Astrocyte (in vitro differentiated cells and primary cell): Measurements from ENCODE around the gene CHCHD5. TPM values are rescaled to one million over a fixed set of nuclear protein-coding genes. Genes with fewer than 3 reads are reported as not detected.

Experiments used
- DNase-seq: peaks from one replicate; pipeline ENCODE4 v3.0.0-alpha.2; 2010; ENCODE audit warnings: low read depth
- FAIRE-seq: peaks from 2 replicates; lab custom pipeline; 2011; peaks lifted over from hg19 to GRCh38; lab: Jason Lieb, UNC
- H2AFZ ChIP-seq: 2 replicates; pipeline ENCODE4 v1.6.0; 2012; ENCODE audit warnings: low read depth, low read length, inconsistent platforms
- H3K27ac ChIP-seq: 2 replicates; pipeline ENCODE4 v1.5.1; 2011; ENCODE audit warnings: low read depth, low read length, inconsistent platforms
- H3K27me3 ChIP-seq: 2 replicates; pipeline ENCODE4 v1.6.0; 2011; ENCODE audit warnings: low read length, inconsistent platforms; ENCODE audit not compliant: insufficient read depth
- H3K36me3 ChIP-seq: 2 replicates; pipeline ENCODE4 v1.5.1; 2011; ENCODE audit warnings: low read length, inconsistent platforms; ENCODE audit not compliant: insufficient read depth
- H3K4me1 ChIP-seq: 2 replicates; pipeline ENCODE4 v1.5.1; 2011; ENCODE audit warnings: low read length, inconsistent platforms; ENCODE audit not compliant: insufficient read depth
- H3K4me2 ChIP-seq: 2 replicates; pipeline ENCODE4 v1.6.0; 2012; ENCODE audit warnings: low read length, inconsistent platforms
- H3K4me3 ChIP-seq: 2 replicates; pipeline ENCODE4 v1.5.1; 2011; ENCODE audit warnings: low read depth, mild to moderate bottlenecking, low read length, inconsistent platforms; ENCODE audit not compliant: insufficient read depth
- H3K79me2 ChIP-seq: 2 replicates; pipeline ENCODE4 v1.6.0; 2012; ENCODE audit warnings: mild to moderate bottlenecking, low read length, inconsistent platforms; ENCODE audit not compliant: insufficient read depth
- H3K9ac ChIP-seq: 2 replicates; pipeline ENCODE4 v1.6.0; 2012; ENCODE audit warnings: mild to moderate bottlenecking, low read length, inconsistent platforms
- H3K9me3 ChIP-seq: 2 replicates; pipeline ENCODE4 v1.5.1; 2012; ENCODE audit warnings: low read depth, mild to moderate bottlenecking, low read length, inconsistent platforms; ENCODE audit not compliant: insufficient read depth
- H4K20me1 ChIP-seq: 2 replicates; pipeline ENCODE4 v1.6.0; 2012; ENCODE audit warnings: low read length, inconsistent platforms; ENCODE audit not compliant: insufficient read depth
- H3K27ac Mint-ChIP-seq: one replicate; pipeline ENCODE4 v1.8.0; 2021; ENCODE audit warnings: mild to moderate bottlenecking, mixed read lengths; ENCODE audit not compliant: unreplicated experiment
- H3K27me3 Mint-ChIP-seq: one replicate; pipeline ENCODE4 v1.8.0; 2021; ENCODE audit warnings: low read depth, mixed read lengths; ENCODE audit not compliant: unreplicated experiment
- H3K36me3 Mint-ChIP-seq: one replicate; pipeline ENCODE4 v1.8.0; 2021; ENCODE audit warnings: low read depth, mixed read lengths; ENCODE audit not compliant: unreplicated experiment
- H3K4me1 Mint-ChIP-seq: one replicate; pipeline ENCODE4 v1.8.0; 2021; ENCODE audit warnings: low read depth, mixed read lengths; ENCODE audit not compliant: unreplicated experiment
- H3K4me3 Mint-ChIP-seq: one replicate; pipeline ENCODE4 v1.8.0; 2021; ENCODE audit warnings: mild to moderate bottlenecking, moderate library complexity, mixed read lengths; ENCODE audit not compliant: unreplicated experiment
- H3K9me3 Mint-ChIP-seq: one replicate; pipeline ENCODE4 v1.8.0; 2021; ENCODE audit warnings: mild to moderate bottlenecking, mixed read lengths; ENCODE audit not compliant: unreplicated experiment
- CTCF ChIP-seq: IDR thresholded peaks from 2 replicates; pipeline ENCODE4 v1.5.1; 2011; ENCODE audit warnings: low read depth, mild to moderate bottlenecking, inconsistent platforms, low read length, moderate library complexity; ENCODE audit not compliant: insufficient read depth
- EZH2 ChIP-seq: IDR thresholded peaks from 2 replicates; pipeline ENCODE4 v1.6.1; 2012; ENCODE audit warnings: mild to moderate bottlenecking, low read length, inconsistent platforms; ENCODE audit not compliant: insufficient read depth
- total RNA-seq: library from RNA; stranded (reverse); gene quantifications from 2 replicates; pipeline ENCODE4 v1.2.1, GENCODE V29; 2021

CHCHD5 gene
- total RNA-seq, 1 donor from 2014 or later, result 17.9 TPM

GRCh38 chr2:112629823-112630222 is 45.4 kb downstream of the CHCHD5 start:
- Mint-ChIP-seq H3K4me3 (no peak overlapping the region), H3K27me3 (no peaks in the 10 kb centered on the region), H3K4me1 (peaks cover 62% of the 10 kb centered on the region), H3K36me3 (no peaks in the 10 kb centered on the region), H3K27ac (no peak overlapping the region), H3K9me3 (peaks cover 3% of the 10 kb centered on the region)
- H3K4me2 ChIP-seq, result peak overlapping the region; percentile 78
- no peak for FAIRE-seq
- H3K9ac ChIP-seq, result peak overlapping the region; percentile 21
- DNase-seq, result no peak
- H2AFZ ChIP-seq, result peak overlapping the region; percentile 31
- no peaks in the 10 kb centered on the region for H3K36me3 ChIP-seq
- no peaks in the 10 kb centered on the region for H4K20me1 ChIP-seq
- no peak overlapping the region for H3K27ac ChIP-seq
- no peaks in the 10 kb centered on the region for H3K79me2 ChIP-seq
- no peaks in the 10 kb centered on the region for H3K9me3 ChIP-seq
- peaks cover 61% of the 10 kb centered on the region for H3K4me1 ChIP-seq
- no peak overlapping the region for H3K4me3 ChIP-seq
- no peak for TF ChIP-seq EZH2
- no peak for TF ChIP-seq CTCF
- no peaks in the 10 kb centered on the region for H3K27me3 ChIP-seq

DNA sequence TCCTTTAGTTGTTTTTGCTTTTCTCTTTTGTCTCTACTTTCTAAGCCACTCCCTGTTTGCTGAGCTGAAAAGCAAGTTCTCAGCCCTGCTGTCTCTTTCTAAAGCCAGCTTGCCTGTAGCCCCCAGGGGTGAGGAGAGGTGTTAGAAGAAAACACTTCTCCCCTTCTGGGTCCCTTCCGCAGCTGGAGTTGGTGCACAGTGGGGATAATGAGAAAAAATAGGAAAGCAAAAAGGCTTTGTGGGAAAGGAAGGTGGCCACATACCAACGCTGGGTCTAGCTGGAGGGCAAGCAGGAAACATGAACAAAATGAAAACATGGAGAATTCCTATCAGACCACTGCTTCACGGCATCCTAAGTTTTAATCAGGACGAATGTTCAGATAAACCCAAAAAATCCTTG is 45.9 kb downstream of the CHCHD5 start:
- Histone ChIP-seq H3K9ac (peak overlapping the region; percentile 21), H3K4me3 (no peak overlapping the region), H3K4me1 (peaks cover 61% of the 10 kb centered on the region), H3K27me3 (no peaks in the 10 kb centered on the region), H3K27ac (peak overlapping the region; percentile 13), H2AFZ (peak overlapping the region; percentile 31), H3K4me2 (peak overlapping the region; percentile 78), H3K79me2 (no peaks in the 10 kb centered on the region), H3K36me3 (no peaks in the 10 kb centered on the region), H3K9me3 (no peaks in the 10 kb centered on the region), H4K20me1 (no peaks in the 10 kb centered on the region)
- FAIRE-seq (no peak), DNase-seq (no peak)
- Mint-ChIP-seq H3K4me1 (peaks cover 62% of the 10 kb centered on the region), H3K27ac (peak overlapping the region; percentile 12), H3K36me3 (peaks cover 1% of the 10 kb centered on the region), H3K9me3 (peaks cover 3% of the 10 kb centered on the region), H3K4me3 (no peak overlapping the region), H3K27me3 (peaks cover 3% of the 10 kb centered on the region)
- no peak for TF ChIP-seq EZH2
- no peak for TF ChIP-seq CTCF

GRCh38 chr2:112633708-112634107 is 49.3 kb downstream of the CHCHD5 start:
- peaks cover 30% of the 10 kb centered on the region for H3K4me1 ChIP-seq
- TF ChIP-seq EZH2 (no peak), CTCF (no peak)
- Mint-ChIP-seq H3K27me3 (peaks cover 12% of the 10 kb centered on the region), H3K9me3 (peaks cover 3% of the 10 kb centered on the region), H3K4me3 (peak overlapping the region; percentile 46), H3K4me1 (peaks cover 39% of the 10 kb centered on the region), H3K27ac (peak overlapping the region; percentile 69), H3K36me3 (peaks cover 2% of the 10 kb centered on the region)
- H3K9ac ChIP-seq, result no peak overlapping the region
- FAIRE-seq, result no peak
- H3K36me3 ChIP-seq, result no peaks in the 10 kb centered on the region
- H3K79me2 ChIP-seq, result no peaks in the 10 kb centered on the region
- H2AFZ ChIP-seq, result no peak overlapping the region
- no peak overlapping the region for H3K4me3 ChIP-seq
- H3K27ac ChIP-seq, result no peak overlapping the region
- H3K9me3 ChIP-seq, result no peaks in the 10 kb centered on the region
- DNase-seq, result no peak
- no peaks in the 10 kb centered on the region for H4K20me1 ChIP-seq
- H3K4me2 ChIP-seq, result no peak overlapping the region
- no peaks in the 10 kb centered on the region for H3K27me3 ChIP-seq
